Measurements from ENCODE around the gene NCDN.

Gene NCDN

GRCh38 chr1:35594005-35594760 lies 36.6 kb downstream of the NCDN start:
- DNase-seq = no peak

- no peak for DNase-seq
Measured at GRCh38 chr1:35595684-35596083, 38.1 kb downstream of the NCDN start.

GRCh38 chr1:35597870-35598269 lies 40.3 kb downstream of the NCDN start:
- no peak for DNase-seq

- DNase-seq = no peak
Measured at GRCh38 chr1:35598895-35599294, 41.3 kb downstream of the NCDN start.

- DNase-seq = no peak
Measured at GRCh38 chr1:35599411-35599810, 41.8 kb downstream of the NCDN start.

- no peak for DNase-seq
Measured at GRCh38 chr1:35600593-35600992, 43.0 kb downstream of the NCDN start.

GRCh38 chr1:35603468-35603867 lies 45.9 kb downstream of the NCDN start:
- peak; percentile 21 for DNase-seq

- DNase-seq = no peak
Measured at GRCh38 chr1:35603941-35604340, 46.3 kb downstream of the NCDN start.

- no peak for DNase-seq
Measured at GRCh38 chr1:35605071-35605866, 47.7 kb downstream of the NCDN start.

GRCh38 chr1:35605867-35606182 lies 48.2 kb downstream of the NCDN start:
- DNase-seq = no peak

GRCh38 chr1:35611655-35612054 lies 54.1 kb downstream of the NCDN start:
- DNase-seq = no peak

GRCh38 chr1:35615440-35615839 lies 57.8 kb downstream of the NCDN start:
- DNase-seq = no peak
